ENCODE data around the gene DDX52.

DNA sequence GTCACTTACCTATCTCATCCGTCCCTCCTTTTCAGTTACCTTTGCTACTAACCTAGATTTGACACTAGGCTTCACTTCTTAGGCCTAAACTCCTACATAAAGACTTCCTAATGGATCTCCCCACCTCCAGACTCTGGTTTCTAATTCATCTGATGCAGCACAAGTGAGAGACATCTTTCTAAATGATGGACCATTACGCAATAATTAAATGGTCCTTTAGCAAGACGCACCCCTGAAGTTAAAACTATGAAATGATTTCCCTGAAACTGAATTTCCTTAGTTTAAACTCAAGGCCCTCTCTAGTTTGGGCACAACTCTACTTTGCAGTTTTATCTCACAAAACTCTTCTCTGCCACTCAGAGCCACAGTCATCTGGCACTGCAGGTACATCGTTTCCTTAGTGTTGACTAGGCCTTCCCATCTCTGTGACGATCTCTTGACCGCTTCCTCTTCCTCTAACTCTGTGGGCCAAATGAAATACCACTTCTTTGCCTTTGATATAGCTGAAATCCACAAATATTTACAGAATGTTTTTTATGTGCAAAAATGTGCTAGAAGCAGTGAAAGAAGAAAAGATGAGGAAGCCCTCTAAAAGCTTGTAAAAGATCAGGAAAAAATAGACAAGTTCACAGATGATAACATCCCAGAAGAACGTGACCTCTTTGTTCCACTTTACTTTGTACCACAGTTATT lies 37.3 kb downstream of the DDX52 start:
- TF ChIP-seq POLR2AphosphoS5 (IDR thresholded peaks at IDR 0.05): no peak
- TF ChIP-seq CTCF (IDR thresholded peaks at IDR 0.05): no peak
- no peak for TF ChIP-seq POLR2A (IDR thresholded peaks at IDR 0.05)

Measured in sigmoid colon (tissue), 4 donors.